ENCODE results near the gene FAM20A. TPM values are rescaled to one million over a fixed set of nuclear protein-coding genes. Genes with fewer than 3 reads are reported as not detected.

FAM20A gene
- total and polyA plus RNA-seq, 2 experiments from 2014 or later, result 15.6 to 15.9 TPM

GRCh38 chr17:68594552-68594951, 6.6 kb downstream of the FAM20A start:
- Histone ChIP-seq H3K27me3 (no peaks in the 10 kb centered on the region), H3K4me1 (ENCODE audit: low read depth) (peaks cover 14% of the 10 kb centered on the region), H3K27ac (no peak overlapping the region), H3K36me3 (no peaks in the 10 kb centered on the region), H3K4me3 (no peak overlapping the region), H3K9me3 (ENCODE audit: low read depth) (no peaks in the 10 kb centered on the region)
- no peak for DNase-seq (ENCODE audit: low read depth in 1 of 2, low spot score in 1 of 2)
- TF ChIP-seq CTCF (IDR thresholded peaks at IDR 0.05; ENCODE audit: low read depth, low read length), result no peak

- no peak for TF ChIP-seq CTCF (IDR thresholded peaks at IDR 0.05; ENCODE audit: low read depth, low read length)
- Histone ChIP-seq H3K27ac (no peak overlapping the region), H3K4me1 (ENCODE audit: low read depth) (peaks cover 11% of the 10 kb centered on the region), H3K36me3 (no peaks in the 10 kb centered on the region), H3K27me3 (no peaks in the 10 kb centered on the region), H3K9me3 (ENCODE audit: low read depth) (no peaks in the 10 kb centered on the region), H3K4me3 (no peak overlapping the region)
- DNase-seq (ENCODE audit: low read depth in 1 of 2, low spot score in 1 of 2), result peak in 1 of 2 donors; percentile 46
Measured at GRCh38 chr17:68592682-68593641, 8.2 kb downstream of the FAM20A start.

GRCh38 chr17:68592009-68592408, 9.2 kb downstream of the FAM20A start:
- H3K4me3 ChIP-seq, result no peak overlapping the region
- no peak overlapping the region for H3K27ac ChIP-seq
- no peak for TF ChIP-seq CTCF (IDR thresholded peaks at IDR 0.05; ENCODE audit: low read depth, low read length)
- no peak for DNase-seq (ENCODE audit: low read depth in 1 of 2, low spot score in 1 of 2)
- H3K36me3 ChIP-seq, result no peaks in the 10 kb centered on the region
- H3K27me3 ChIP-seq, result no peaks in the 10 kb centered on the region
- H3K9me3 ChIP-seq (ENCODE audit: low read depth), result no peaks in the 10 kb centered on the region
- peaks cover 11% of the 10 kb centered on the region for H3K4me1 ChIP-seq (ENCODE audit: low read depth)

GRCh38 chr17:68591583-68591982, 9.6 kb downstream of the FAM20A start:
- no peak overlapping the region for H3K4me3 ChIP-seq
- no peak overlapping the region for H3K27ac ChIP-seq
- H3K27me3 ChIP-seq, result no peaks in the 10 kb centered on the region
- no peak for TF ChIP-seq CTCF (IDR thresholded peaks at IDR 0.05; ENCODE audit: low read depth, low read length)
- H3K36me3 ChIP-seq, result no peaks in the 10 kb centered on the region
- H3K4me1 ChIP-seq (ENCODE audit: low read depth), result peaks cover 11% of the 10 kb centered on the region
- no peak for DNase-seq (ENCODE audit: low read depth in 1 of 2, low spot score in 1 of 2)
- H3K9me3 ChIP-seq (ENCODE audit: low read depth), result no peaks in the 10 kb centered on the region

- no peaks in the 10 kb centered on the region for H3K9me3 ChIP-seq (ENCODE audit: low read depth)
- H3K4me1 ChIP-seq (ENCODE audit: low read depth), result peaks cover 15% of the 10 kb centered on the region
- H3K27me3 ChIP-seq, result no peaks in the 10 kb centered on the region
- no peak for TF ChIP-seq CTCF (IDR thresholded peaks at IDR 0.05; ENCODE audit: low read depth, low read length)
- no peak for DNase-seq (ENCODE audit: low read depth in 1 of 2, low spot score in 1 of 2)
- no peak overlapping the region for H3K27ac ChIP-seq
- H3K36me3 ChIP-seq, result no peaks in the 10 kb centered on the region
- H3K4me3 ChIP-seq, result no peak overlapping the region
Measured at GRCh38 chr17:68589086-68589485, 12.1 kb downstream of the FAM20A start.
